Measurements from ENCODE around the gene USP22.

GRCh38 chr17:20998571-20999043 is 44.2 kb downstream of the USP22 start:
- TF ChIP-seq REST (IDR thresholded peaks at IDR 0.05; ENCODE audit: insufficient replicate concordance, low read depth) (no peak), CTCF (IDR thresholded peaks at IDR 0.05; ENCODE audit: insufficient read depth, low read length) (no peak), POLR2AphosphoS5 (IDR thresholded peaks at IDR 0.05; ENCODE audit: low read depth) (no peak), SPI1 (IDR thresholded peaks at IDR 0.05; ENCODE audit: borderline replicate concordance, low read depth) (no peak)
